ENCODE measurements around the gene SLC5A3. TPM values are rescaled to one million over a fixed set of nuclear protein-coding genes. Genes with fewer than 3 reads are reported as not detected.

Gene SLC5A3
- total and polyA plus RNA-seq, 2 of the 8 experiments (the other 6 are each of a cell fraction or from before 2014, with no cell fraction given), result 4.0 to 19.4 TPM

- TF ChIP-seq RXRA (IDR thresholded peaks at IDR 0.05; ENCODE audit: insufficient read depth, low read depth, low read length) (no peak), TCF12 (IDR thresholded peaks at IDR 0.05; ENCODE audit: low read depth, low read length) (no peak)
Measured at GRCh38 chr21:34072145-34073031, 990 bp upstream of the SLC5A3 start (continued).
